GM11168 (cell line): Measurements from ENCODE around the gene RAB9B.

ENCODE experiments used
- in situ Hi-C: fragments of 300-500 bp; cut with MboI; formaldehyde crosslinking; loops from one replicate; pipeline ENCODE4 v1.12.0; 2022; ENCODE audit warnings: low sequenced_read_pairs; ENCODE audit not compliant: unreplicated experiment

Gene RAB9B

GRCh38 chrX:103831803-103832544, at the start of gene RAB9B:
Gene RAB9B (minus strand): TSS chrX:103832257. CDS start chrX:103825784, 6,473 bp downstream.
- in situ Hi-C loops: loop anchor here (25.0 kb wide), 1 partner anchor 105 kb away; no protein-coding TSS in a partner anchor

- in situ Hi-C loops: no loop called here
Measured at GRCh38 chrX:103879339-103879738, 47.3 kb upstream of the RAB9B start.

GRCh38 chrX:103878466-103879122, 46.5 kb upstream of the RAB9B start:
- in situ Hi-C loops: no loop called here

- in situ Hi-C loops: no loop called here
Measured at GRCh38 chrX:103877571-103877970, 45.5 kb upstream of the RAB9B start.

- in situ Hi-C loops: no loop called here
Measured at GRCh38 chrX:103864886-103865534, 33.0 kb upstream of the RAB9B start.

GRCh38 chrX:103864149-103864548, 32.1 kb upstream of the RAB9B start:
- in situ Hi-C loops: no loop called here

- in situ Hi-C loops: no loop called here
Measured at GRCh38 chrX:103861200-103861599, 29.1 kb upstream of the RAB9B start.

GRCh38 chrX:103849558-103849957, 17.5 kb upstream of the RAB9B start:
- in situ Hi-C loops: loop anchor here (25.0 kb wide), 1 partner anchor 88 kb away; no protein-coding TSS in a partner anchor

- in situ Hi-C loops: loop anchor here (25.0 kb wide), 1 partner anchor 90 kb away; no protein-coding TSS in a partner anchor
Measured at GRCh38 chrX:103847174-103847870, 15.3 kb upstream of the RAB9B start.

GRCh38 chrX:103846386-103846785, 14.3 kb upstream of the RAB9B start:
- in situ Hi-C loops: loop anchor here (25.0 kb wide), 1 partner anchor 91 kb away; no protein-coding TSS in a partner anchor

- in situ Hi-C loops: loop anchor here (25.0 kb wide), 1 partner anchor 92 kb away; no protein-coding TSS in a partner anchor
Measured at GRCh38 chrX:103845165-103845653, 13.2 kb upstream of the RAB9B start.

- in situ Hi-C loops: loop anchor here (25.0 kb wide), 1 partner anchor 98 kb away; no protein-coding TSS in a partner anchor
Measured at GRCh38 chrX:103839404-103839803, 7.3 kb upstream of the RAB9B start.

GRCh38 chrX:103831342-103831802, 685 bp downstream of the RAB9B start:
- in situ Hi-C loops: loop anchor here (25.0 kb wide), 1 partner anchor 106 kb away; no protein-coding TSS in a partner anchor

GRCh38 chrX:103830848-103831247, 1.2 kb downstream of the RAB9B start:
- in situ Hi-C loops: loop anchor here (25.0 kb wide), 1 partner anchor 106 kb away; no protein-coding TSS in a partner anchor

GRCh38 chrX:103828529-103828928, 3.5 kb downstream of the RAB9B start:
- in situ Hi-C loops: loop anchor here (25.0 kb wide), 1 partner anchor 109 kb away; no protein-coding TSS in a partner anchor

GRCh38 chrX:103825881-103826280, 6.2 kb downstream of the RAB9B start:
- in situ Hi-C loops: loop anchor here (25.0 kb wide), 1 partner anchor 111 kb away; no protein-coding TSS in a partner anchor

- in situ Hi-C loops: loop anchor here (25.0 kb wide), 1 partner anchor 286 kb away; no protein-coding TSS in a partner anchor
Measured at GRCh38 chrX:103823591-103823990, 8.5 kb downstream of the RAB9B start.

GRCh38 chrX:103820802-103821201, 11.3 kb downstream of the RAB9B start:
- in situ Hi-C loops: loop anchor here (25.0 kb wide), 1 partner anchor 284 kb away; no protein-coding TSS in a partner anchor
